HG03432 (cell line): ENCODE results near the gene S100B.
"Not testable (repeated sequence)": the region's sequence is repeated elsewhere in the genome, so short reads cannot be mapped to it uniquely, and the experiment has no call there.

Experiments used
- ATAC-seq: cut with Tn5 transposase; IDR thresholded peaks from one replicate; pipeline ENCODE4 v1.9.1; 2021; ENCODE audit warnings: mild to moderate bottlenecking, moderate library complexity; ENCODE audit not compliant: unreplicated experiment

The S100B gene

DNA sequence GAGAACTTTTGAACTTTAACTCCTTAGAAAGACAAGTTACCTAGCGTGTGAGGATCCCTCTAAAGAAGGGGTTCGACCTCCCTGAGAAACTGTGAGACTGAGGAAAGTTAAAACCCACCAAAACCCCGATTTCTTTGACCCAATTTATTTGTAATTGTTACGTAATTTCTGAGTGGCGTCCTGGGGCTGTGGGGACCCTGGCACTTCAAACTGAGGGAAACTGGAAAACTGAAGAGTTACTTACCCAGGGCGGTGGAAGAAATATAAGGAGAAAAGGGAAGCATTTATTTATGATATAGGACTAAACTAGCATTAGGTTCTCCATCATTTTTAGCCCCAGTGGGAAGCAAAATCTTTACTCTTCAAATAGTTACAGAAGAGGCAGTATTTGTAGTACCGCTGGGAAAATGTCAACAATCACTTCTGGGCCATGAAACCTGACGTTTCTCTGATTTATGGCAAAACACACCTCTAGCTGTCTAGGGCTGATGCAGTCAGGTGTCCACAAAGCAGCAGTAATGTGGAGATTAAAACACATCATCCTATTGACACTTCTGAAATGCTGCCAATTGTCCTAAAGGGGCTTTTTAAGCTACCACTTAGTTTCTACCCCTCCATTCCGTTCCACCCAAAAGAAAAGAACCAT lies 430 bp downstream of the S100B start:
- ATAC-seq: no peak

DNA sequence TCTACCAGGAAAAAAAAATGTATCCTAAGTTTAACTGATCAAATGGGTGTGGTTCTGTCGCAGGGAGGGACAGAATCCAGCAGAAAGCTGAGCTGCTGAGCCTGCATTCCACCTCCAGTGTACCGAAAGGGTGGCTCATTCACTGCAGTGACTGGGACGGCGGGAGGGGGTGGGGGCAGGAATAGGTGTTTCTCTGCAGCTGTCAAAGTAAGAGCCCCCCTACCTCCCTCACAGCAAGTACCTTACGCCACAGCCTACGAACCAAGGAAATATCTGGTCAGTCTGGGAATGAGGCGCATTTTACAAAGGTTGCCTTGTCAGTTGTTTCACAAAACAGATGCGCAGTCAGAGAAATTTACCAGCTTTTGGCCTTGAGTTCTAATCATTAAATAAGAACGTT lies 1.7 kb downstream of the S100B start:
- no peak for ATAC-seq

DNA sequence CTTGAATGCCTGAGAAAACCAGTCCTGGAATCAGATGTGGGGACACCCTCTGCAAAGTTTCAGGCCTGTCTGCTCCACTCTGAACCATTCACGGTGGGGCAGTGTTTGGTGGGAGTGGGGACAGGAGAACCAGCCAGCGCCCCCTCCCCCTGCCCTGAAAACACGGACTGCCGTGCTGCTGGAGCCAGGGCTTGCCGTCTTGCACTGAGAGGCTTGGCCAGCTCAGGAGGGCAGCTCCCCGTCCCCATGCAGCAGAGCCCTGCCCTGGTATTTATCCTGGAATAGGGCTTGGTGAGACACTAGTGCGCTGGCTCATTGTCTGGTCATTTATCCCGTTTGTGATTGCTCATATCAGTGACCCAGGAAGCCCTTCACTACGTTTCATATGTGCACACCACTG lies 3.9 kb downstream of the S100B start:
- ATAC-seq: no peak

DNA sequence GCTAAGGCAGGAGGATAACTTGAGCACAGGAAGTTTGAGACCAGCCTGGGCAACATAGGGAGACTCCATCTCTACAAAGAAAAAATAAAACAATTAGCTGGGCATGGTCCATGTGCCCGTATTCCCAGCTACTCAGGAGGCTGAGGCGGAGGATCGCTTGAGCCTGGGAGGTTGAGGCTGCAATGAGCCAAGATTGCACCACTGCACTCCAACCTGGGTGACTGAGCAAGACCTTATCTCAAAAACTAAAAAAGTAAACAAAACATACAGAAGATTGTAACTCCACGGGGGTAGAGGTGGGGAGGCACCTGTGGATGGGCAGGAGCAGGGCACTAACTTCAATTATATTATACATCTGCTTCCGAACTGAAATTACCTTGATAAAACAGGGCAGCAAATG lies 4.6 kb downstream of the S100B start:
- ATAC-seq: no peak

DNA sequence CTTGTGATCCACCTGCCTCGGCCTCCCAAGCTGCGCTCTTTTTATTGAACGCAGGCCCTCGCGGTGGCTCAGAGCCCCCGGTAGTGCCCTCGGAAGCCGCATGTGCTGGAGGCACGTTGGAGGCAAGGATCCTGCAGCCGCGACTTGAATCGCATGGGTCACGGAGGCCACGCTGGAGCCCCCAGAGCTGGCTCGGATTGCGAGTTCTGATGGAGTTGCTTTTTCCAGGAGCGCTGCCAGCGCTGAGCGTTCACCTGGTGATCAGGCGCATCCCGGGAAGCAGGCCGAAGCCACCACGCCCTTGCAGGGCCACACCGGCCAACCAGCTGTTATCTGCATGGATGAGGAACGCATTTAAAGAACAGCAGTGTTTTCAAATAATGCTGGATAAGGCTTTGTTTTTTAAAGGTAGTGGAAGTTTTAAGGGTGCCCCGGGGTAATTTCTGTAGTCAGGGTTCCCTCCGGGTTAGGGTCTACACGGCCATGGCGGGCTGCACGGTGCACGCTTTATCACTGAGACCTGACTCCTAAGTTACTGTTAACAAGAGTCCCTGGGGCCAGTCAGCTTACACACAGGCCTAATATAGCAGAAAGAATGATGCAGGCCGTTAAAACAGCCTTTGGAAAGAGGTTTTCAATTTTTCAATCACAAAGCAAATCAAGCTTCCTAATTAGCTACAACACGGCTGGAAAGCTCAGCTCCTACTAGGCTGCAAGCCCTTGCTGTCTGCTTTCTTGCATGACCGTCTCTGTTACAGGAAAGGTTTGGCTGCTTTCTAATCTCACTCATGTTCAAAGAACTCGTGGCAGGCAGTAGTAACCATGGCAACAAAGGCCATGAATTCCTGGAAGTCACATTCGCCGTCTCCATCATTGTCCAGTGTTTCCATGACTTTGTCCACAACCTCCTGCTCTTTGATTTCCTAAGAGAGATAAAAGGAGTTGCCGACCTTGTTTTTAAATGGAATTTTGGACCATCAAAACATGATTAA lies 6.0 kb downstream of the S100B start:
- ATAC-seq: no peak

DNA sequence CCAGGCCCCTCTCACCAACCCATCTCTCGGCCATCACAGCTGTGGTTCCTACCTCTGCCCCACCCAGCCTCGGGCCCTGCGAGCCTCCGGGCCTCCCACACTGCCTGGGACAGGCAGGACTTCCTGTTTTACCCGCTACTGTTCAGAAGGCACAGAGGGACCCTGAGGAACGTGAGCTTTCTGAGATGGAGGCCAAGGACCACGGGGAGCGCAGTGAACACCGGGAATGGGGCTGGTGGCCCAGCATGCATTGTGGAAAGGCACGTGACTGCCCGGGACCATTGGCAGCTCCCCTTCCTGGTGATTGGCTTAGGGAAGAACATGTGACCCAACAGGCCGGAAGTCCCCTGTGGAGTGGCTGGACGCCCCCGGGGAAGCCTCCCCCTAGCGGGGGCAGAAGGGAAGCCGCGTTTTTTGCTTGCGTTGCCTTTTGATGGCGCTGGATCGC lies 7.0 kb downstream of the S100B start:
- no peak for ATAC-seq

DNA sequence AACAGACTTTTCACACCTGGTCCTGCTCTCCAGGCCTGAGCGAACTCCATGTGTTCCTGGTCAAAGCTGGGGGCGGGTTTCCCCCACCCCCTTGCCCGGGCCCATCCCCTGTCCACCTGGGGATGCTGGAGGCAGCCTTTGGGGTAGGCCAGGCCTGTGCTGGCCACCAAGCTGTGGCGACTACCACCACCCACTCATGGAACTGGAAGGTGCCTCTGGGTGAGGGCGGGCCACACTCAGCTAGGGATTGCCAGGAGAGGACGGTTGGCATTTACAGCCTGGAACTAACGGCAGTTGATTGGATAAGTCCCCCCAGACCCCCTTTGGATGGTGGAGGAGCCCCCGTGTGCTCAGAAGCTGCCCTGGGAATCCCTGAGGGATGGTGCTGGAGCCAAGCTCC lies 7.9 kb downstream of the S100B start:
- no peak for ATAC-seq

DNA sequence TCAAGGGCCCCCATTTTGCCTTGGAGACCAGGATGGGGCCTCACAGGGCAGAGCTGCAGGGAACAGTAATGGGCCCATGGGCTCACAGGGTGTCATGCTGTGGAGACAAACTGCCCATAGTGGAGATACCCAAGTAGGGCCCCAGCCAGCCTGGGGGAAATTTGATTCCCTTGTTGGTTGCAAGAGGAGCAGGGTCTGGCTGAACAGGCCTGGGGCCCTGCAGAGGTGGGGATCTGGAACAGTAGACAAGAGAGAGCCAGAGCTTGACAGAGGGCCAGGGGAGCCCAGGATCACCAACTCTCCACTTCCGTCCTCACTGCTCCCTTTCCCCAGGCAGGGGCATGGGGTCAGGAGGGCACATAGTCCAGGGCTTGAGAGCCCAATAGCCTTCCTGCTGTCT lies 8.7 kb downstream of the S100B start:
- ATAC-seq: no peak

DNA sequence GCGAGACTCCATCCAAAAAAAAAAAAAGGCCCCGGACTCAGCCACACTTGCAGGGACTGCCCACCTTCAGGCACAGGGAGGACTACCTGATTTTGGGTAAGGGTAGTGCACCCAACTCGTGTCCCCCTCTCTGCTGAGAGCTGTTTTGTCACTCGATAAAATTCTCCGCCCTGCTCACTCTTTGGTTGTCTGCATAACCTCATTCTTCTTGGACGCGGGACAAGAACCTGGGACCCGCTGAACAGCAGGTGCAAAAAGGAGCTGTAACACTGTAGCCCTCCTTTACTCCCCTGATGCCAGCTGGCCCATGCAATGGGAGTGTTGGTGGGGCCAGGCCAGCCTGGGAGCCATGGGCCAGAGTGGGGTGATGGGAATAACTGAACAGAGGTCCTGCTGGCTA lies 10.6 kb downstream of the S100B start:
- ATAC-seq: no peak

DNA sequence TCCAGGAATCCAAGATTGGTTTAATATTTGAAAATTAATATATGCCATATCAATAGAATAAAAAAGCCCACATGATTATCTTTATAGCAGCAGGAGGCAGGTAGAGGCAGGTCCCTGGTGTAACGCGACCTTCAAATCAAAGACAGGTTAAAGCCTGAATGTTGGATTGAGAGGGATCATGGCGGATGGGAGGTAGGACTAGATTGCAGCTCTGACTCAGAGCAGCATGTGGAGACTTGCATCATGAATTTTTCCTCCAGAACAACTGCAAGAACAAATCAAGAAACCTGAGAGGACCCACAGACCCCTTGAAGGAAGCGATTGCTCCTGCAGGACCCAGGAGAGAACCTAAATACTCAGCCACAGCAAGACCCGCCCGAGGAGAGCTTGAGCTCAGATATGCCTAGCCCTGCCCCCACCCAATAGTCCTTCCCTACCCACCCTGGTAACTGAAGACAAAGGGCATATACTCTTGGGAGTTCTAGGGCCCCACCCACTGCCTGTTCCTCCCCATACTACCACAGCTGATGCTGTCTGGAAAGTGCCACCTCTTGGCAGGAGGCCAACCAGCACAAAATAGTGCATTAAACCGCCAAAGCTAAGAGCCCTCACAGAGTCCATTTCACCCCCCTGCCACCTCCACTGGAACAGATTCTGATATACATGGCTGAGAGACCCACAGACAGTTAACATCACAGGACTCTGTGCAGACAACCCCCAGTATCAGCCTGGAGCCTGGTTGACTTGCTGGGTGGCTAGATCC lies 19.5 kb downstream of the S100B start:
- ATAC-seq: no peak

DNA sequence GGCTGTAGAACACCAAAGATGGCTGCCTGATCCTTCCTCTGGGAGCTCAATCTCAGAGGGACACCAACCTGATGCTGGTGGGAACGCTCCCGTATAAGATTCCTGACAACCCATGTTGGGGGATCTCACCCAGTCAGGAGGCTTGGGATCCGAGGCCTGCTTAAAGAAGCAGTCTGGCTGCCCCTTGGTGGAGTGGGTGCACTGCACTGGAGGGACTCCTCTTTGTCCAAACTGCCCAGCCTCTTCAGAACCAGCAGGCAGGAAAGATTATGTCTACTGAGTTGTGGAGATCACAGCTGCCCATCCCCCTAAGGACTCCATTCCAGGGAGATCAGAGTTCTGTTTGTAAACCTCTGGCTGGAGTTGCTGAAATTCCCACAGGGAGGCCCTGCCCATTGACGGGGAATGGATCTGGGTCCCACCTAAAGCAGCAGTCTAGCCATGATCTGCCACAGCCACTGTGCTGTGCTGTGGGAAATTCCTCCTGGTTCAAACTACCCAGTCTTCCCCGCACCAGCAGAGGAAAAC lies 23.0 kb downstream of the S100B start:
- no peak for ATAC-seq

DNA sequence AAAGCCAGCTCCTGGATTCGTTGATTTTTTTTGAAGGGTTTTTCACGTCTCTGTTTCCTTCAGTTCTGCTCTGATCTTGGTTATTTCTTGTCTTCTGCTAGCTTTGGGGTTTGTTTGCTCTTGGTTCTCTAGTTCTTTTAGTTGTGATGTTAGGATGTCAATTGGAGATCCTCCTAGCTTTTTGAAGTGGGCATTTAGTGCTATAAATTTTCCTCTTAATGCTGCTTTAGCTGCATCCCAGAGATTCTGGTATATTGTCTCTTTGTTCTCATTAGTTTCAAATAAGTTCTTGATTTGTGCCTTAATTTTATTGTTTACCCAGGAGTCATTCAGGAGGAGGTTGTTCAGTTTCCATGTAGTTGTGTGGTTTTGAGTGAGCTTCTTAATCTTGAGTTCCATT lies 25.5 kb downstream of the S100B start:
- ATAC-seq: not testable (repeated sequence)

DNA sequence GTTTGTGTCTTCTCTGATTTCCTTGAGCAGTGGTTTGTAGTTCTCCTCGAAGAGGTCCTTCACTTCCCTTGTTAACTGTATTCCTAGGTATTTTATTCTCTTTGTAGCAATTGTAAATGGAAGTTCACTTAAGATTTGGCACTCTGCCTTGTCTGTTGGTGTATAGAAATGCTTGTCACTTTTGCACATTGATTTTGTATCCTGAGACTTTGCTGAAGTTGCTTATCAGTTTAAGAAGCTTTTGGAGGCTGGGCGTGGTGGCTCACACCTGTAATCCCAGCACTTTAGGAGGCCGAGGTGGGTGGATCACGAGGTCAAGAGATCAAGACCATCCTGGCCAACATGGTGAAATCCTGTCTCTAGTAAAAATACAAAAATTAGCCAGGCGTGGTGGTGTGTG lies 27.1 kb downstream of the S100B start:
- not testable (repeated sequence) for ATAC-seq

DNA sequence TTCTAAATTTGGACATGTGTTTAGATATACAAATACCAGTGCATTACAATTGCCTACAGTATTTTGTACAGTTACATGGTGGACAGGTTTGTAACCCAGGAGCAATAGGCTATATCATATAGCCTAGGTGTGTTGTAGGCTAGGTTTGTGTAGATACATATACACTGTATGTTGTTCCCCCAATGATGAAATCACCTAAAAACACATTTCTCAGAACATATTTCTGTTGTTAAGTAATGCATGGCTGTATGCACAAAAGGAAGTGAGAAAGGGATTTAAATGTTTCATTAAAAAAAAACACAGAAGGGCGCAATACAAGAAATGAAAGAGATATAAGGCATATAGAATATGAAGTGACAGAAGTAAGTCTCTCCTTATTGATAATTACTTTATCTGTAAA lies 32.0 kb downstream of the S100B start:
- no peak for ATAC-seq

DNA sequence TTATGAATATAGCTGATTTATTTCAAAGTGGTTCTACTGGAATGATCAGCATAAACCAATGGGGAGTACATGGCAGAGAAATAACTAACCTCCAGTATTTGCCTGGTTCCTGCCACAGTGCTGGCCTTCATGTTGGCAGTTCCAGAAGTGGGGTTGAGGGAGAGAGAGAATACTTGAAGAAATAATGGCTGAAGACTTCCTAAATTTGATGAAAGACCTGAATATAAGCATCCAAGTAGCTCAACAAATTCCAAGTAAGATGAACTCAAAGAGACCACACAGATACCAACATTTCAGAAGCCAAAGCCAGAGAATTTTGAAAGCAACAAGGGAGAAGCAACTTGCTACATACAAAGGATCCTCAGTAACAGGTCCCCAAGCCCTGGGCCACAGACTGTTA lies 34.3 kb downstream of the S100B start:
- no peak for ATAC-seq

DNA sequence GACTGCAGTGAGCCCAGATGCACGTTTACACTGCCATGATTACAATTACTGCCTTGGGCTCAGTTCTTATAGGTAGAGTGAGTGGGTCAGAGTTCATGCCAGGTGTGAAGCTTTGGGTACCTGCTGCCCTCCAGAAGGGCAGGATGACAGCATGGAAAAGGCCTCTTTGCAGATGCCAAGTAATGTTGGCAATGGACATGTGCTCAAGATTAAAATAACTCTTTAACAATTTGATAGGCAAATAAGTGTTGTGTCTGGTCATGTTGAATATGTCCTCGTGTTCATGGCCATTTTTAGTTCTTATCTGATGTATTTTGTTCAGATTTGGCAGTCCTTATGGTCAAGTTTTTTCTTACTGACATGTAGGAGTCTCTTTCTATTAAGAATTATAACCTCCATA lies 34.8 kb downstream of the S100B start:
- ATAC-seq: no peak

DNA sequence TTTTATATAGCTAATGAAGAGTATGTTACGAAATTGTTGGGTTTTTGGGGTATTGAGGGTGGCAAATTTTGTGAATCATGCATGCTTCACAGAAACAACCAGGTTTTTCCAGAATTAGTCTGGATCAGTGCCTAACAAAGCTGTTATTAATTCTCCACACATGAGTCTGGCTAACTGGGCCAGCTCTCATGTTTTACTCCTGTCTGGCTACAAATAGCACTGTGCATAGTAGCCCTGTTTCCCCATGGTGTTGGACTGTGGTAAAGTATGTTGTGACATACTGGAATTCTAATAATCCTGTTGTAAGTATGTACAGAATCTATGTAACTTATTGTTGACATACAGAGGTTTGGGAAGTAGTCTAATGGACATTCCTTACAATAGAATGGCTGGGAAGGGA lies 35.8 kb downstream of the S100B start:
- ATAC-seq: no peak

DNA sequence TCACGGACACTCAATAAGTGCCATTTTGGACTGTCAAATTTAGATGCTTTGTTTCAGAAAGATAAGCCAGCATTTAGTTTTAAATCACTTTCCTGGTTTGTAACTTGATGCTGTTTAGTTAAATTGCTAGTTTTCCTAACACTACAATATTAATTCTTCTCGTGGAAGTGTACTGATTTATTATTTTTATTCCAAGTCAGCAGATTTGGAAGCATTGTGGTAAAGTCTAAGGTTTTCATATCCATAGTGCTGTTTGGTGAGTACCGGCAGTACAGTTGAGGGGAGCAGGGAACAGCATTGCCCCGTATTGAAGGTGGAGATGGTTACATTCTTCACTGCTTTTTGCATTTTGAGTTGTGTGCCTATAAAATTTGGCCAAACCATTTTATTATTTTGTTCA lies 36.3 kb downstream of the S100B start:
- no peak for ATAC-seq

DNA sequence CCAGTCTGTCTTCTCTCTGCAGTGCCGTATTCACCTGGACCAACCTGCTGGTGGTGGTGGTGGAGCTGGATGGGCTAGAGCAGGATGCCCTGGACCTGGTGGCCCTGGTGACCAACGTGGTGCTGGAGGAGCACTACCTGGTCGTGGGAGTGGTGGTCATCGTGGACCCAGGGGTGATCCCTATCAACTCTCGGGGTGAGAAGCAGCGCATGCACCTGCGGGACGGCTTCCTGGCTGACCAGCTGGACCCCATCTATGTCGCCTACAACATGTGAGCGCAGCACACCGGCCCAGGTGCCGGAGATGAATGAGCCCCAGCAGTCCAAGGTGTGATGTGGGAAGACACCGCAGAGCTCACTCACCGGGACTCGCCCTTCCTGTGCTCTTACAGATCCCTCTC lies 37.5 kb downstream of the S100B start:
- ATAC-seq: no peak

DNA sequence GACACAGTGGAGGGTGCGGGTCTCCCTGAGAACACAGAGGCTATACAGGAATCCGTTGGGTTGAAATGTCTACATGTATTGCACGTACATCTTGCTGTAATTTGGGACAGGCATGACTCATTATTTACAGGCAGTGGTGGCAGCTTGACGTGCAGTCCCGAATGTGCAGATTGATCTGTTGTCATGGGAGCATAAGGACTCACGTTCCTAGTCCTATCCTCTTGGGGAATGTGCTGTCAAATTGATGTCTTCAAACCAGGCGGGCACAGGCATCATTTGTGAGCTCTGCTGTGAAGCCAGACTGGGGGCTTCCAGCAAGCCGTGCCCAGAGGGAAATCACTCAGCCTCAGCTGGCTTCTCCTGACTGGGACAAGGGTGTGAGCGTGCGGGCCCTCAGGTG lies 40.5 kb downstream of the S100B start:
- no peak for ATAC-seq

DNA sequence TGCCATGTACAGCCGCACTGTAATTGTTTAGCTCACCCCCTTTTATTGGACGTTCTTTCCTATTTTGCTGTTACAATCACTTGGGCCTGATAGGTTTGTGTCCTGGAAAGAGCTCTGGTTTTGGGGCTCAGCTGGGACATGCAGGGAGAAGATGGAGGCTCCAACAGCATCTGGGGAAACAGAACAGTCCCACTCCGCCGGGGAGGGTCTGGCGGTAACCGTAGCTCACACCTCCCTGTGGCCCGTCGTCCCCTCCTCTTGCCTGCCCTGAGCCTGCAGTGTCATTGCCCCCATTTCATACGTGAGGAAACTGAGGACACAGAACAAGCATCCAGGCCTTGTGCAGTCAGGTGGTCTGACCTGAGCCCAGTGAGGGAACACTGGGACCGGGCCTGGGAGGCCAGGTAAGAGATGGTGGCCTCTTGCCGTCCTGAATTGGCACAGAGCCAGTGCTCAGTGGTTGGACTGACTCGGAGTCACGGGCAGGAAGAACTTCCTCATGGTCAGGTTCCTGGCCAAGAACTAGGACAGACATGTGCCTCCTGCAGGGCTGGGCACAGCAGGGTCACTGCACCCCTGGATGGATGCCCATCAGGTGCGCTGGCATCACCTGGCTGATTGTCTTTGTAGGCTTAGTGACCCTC lies 41.8 kb downstream of the S100B start:
- no peak for ATAC-seq
